ENCODE results near the gene CLCA4.

- no peak for TF ChIP-seq CTCF (IDR thresholded peaks at IDR 0.05)
- no peak for TF ChIP-seq POLR2A (IDR thresholded peaks at IDR 0.05)
Measured at GRCh38 chr1:86537928-86538695, 8.8 kb upstream of the CLCA4 start.

Measured in lower leg skin (tissue), 3 donors.